Middle frontal gyrus (tissue), 1 donor: Measurements from ENCODE around the gene DYNLT2.

Source experiments
- DNase-seq: peaks from one replicate; pipeline ENCODE4 v3.0.0-alpha.2; 2015; ENCODE audit warnings: low spot score; ENCODE audit errors: extremely low spot score

The DYNLT2 gene

DNA sequence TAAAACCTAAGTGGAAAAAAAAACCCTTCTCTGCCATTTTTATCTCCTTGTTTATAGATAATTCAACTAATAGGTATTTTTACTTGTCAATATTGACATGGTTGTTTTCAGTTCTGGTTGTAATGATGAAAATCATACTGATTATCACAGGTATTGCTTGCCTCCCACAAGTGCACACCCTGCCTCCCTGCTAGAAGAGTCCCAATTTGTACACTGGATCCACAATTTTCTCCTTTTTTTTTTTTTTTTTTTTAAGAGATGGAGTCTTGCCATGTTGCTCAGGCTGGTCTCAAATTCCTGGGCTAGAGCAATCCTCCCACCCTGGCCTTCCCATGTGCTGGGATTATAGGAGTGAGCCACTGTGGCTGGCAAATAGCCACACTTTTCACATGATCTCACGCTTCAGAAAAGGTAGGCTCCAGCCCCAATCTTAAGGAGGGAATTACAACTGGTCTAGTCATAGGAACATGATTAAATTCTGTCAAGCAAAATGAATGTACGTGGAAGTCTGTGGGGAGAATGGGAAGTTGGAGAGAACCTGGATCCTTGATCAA, 12.3 kb downstream of the DYNLT2 start:
- no peak for DNase-seq

DNA sequence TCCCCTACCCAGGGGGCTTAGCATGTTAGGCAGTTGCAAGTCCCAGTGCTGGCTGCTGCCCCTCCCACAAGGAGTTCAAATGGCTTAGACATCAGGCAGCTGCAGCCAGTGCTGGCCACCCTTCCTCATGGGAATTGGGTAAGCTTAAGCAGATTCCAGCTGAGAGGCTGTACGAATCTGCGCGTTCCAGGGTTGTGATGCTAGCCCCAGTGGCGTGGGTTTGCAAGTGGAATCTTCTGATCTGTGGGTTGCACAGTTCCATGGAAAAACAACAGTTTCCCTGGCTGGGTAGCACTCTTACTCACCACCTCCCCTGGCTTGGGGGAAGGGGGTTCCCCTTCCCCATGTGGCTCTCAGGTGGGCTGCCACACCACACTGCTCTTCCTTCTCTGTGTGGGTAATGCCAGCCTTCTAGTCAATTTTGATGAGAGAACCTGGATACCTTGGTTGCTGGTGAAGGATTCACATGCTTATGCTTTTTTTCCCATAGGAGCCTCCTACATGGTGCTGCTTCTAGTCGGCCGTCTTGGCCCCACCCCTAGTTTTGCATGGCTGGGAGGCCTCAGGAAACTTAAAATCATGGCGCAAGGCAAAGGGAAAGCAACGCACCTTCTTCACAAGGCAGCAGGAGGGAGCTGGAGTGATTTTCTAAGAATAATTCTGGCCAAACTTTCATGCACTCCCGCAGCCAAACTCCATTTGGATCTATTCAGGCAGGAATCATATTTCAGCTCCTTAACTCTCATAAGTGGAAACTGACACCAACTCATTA, 13.0 kb downstream of the DYNLT2 start:
- no peak for DNase-seq

DNA sequence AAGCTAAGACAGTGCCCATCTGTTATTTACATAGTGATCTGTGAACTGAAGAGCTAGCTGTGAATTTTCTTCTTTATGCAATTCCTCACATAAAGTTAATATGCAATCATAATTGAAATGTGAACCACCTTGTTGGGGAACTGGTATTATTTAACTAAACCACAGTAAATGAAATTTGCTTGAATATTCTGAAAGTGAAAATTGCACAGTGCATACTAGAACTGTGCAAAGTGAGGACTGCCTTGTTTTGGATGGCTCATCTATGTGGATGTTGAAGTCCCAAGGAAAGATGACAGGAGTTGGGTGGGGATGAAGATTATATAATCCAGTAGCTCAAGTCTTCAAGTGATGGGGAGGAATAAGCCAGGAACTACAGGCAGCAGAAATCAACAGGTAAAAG, 21.4 kb downstream of the DYNLT2 start:
- no peak for DNase-seq

DNA sequence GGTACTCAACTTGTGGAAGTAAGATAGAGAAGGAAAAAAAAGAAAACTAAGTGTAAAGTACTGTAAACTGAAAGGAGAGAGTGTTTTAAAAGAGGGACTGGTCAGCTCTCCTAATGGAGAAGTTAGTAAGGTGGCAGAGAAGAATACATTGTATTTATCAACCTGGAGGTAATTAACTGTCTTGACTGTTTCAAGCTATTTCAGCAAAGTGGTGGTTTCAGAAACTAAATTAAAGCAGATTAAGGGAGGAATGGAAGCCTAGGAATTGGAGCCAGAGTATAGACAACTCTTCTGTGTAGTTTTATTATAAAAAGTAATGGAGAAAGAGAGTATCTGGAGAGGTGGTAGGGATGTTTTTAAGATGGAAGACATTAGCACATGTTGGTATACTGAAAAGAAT, 24.4 kb downstream of the DYNLT2 start:
- no peak for DNase-seq

DNA sequence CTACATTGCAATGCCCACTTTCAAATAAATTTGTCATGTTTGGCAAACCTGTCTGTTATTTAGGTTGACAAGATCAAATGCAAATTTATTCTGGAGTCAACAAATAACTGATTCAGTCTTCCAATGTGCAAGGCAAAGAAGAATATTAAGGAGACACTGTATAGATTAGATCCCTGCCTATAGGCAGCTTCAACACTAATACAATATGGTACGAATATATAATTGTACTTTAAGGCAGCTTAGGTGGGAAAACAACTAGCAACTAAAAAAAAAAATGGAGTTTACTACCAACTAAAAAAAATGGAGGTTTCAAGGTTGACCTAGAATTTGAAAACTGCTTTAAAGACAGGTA, 25.3 kb downstream of the DYNLT2 start:
- no peak for DNase-seq

DNA sequence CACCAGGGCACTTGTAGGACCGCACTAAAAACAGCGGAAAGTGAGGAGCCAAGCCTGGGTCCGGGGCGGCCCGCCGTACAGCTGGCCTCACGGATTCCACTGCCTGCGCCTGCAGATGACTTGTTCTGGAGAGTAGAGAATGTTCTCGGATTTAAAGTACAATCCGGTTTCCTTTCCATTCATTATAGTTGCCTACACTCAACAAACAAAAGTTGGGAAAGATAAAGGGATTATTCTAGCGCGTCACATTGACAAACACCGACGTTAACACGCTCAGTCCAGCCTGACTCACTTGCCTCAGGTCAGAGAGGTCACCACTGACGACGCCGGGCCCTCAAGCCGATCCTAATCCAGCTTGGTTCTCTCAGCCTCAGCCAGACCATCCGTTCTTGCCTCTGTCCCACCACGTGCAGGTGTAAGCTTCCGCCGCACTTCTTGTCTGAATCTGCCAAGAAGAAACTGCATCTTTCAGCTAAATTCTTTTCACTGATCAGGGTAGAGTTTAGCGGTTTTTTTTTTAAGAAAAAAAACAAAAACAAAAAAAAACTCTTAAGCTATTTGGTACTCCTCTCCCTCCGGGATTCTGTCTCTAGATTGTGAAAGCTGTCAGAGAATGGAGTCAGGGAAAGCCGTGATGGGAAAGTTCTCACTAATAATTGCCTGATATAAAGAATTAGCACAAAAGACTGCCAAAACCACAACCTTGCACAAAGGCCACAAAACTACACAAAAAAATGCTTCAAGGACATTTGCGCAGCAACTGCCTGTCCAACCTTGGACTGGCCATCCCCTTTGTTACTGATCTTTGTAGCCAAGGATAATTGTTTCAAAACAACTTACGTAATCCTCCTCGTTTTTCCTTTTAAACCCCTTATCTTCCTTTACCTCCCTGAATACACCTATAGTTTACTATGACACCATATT, 26.0 kb downstream of the DYNLT2 start:
- DNase-seq, result no peak

DNA sequence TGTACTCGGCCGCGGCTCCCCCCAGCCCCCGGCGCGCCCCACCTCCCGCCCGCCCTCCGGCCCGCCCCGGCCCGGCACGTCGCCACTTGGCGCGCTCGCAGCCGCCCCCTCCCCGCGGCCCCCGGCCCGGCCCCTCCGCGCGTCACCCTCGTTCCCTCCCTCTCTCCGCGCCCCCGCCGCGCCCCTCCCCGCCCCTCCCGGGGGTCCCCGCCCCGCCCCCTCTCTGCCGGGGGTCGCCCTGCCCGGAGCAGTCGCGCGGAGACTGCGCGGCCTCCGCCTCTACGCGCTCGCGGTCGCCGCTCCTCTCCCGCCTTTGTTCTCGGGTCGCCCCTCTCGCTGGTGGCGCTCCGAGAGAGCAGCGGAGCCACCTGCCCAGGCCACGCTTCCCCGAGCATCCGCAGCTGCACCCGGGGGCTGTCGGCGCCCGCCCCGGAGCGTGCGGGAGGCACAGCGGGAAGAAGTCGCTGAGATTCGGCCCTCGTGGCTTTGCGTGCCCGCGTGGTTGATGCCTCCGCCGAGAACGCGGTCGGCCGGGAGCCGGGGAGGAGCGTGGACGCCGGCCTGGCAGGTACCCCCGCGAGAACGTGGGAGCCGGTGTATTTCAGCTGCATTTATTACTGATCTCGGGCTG, 26.8 kb downstream of the DYNLT2 start, which contains the start of gene PHF10:
TSS of gene PHF10 (minus strand) at position 7 of the 631 bp plus-strand sequence. CDS start 569 bp downstream, outside the sequence.
- no peak for DNase-seq

DNA sequence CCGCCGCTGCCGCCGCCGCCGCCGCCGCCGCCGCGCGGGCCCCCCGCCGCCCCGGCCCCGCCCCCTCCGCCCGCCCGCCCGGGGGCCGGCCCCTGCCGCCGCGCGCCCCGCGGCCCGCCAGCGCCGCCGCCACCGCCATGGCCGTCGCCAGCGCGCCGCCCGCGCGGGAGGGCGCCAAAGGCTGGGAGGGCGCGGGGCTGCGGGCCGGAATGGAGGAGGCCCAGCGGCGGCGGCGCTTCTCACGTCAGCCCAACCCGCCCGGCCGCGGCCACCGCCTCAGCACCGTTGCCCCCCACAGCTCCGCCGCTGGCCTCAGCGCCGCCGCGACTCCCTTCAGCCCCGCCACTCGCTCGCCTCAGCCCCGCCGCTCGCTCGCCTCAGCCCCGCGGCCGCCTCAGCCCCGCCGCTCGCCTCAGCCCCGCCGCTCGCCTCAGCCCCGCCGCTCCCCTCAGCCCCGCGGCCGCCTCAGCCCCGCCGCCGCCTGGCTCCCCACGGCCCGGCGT, 27.3 kb downstream of the DYNLT2 start:
- DNase-seq, result no peak

DNA sequence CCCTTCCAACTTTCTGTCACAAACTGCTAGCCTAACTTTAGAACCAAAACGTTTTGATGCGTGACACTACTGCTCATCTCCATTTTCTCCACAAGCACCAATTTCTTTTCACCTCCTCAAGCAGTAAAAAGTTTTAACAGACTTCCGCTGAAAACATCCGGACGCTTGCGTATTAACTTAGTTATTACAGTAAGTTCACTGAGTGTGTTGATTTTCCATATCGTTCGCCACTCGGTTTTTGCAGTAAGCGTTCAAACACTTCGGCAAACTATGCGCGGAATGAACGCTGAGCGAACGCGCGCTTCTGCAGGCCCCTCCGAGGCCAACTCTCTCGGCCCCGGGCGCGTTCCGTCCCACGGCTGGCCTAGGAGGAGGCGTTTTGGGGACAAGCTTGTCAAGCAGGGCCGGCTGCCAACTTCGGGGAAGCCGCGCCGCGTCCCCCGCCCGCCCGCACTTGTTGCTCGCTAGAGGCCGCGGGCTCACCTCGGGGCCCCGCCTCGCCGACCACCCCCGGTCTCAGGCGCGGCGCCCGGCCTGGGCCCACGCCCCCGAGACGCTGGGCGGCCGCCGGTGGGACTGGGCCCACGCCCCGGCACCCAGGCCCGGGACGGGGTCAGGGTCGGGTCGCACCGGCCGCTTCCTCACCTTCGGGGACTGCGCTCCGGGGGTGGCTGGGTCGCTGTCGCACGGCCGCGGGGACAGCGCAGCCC, 28.0 kb downstream of the DYNLT2 start:
- DNase-seq, result peak; percentile 37

DNA sequence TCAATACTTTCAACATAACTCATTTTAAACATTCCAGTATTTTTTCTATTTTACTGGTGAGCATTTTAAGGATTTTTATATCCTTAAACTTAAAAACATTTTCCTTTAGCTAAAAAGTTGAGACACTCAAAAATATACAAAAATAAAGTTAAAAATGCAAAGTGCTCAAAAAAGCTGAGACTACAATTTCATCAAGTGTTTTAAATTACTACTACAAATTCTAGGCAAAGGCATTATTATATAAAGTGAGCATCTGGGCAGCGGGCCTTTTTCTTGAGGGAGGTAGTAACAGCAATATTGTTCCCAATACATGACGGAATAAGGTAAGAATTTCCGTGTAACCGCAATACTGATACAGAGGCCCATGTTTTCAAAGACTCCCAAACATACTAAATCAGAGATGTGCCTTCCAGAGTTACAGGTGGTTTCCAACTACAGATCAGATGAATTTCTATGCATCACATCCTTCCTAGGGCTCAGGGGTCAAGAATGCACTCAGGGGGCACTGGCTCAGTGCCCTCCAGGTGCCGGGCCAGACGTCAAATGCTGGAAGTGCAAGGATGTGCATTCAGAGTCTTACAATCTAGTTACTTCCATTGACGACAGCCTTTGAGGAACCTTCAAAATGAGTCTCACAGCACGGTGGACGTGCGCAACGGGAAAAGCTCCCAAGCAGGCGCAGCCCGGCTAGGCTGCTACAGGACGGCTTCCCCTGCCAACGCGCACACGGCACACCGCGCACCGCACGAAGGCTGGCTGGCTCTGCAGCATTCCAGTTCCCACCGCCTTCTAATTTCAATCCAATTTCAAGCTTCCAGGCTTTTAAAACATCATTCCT, 28.8 kb downstream of the DYNLT2 start:
- no peak for DNase-seq

DNA sequence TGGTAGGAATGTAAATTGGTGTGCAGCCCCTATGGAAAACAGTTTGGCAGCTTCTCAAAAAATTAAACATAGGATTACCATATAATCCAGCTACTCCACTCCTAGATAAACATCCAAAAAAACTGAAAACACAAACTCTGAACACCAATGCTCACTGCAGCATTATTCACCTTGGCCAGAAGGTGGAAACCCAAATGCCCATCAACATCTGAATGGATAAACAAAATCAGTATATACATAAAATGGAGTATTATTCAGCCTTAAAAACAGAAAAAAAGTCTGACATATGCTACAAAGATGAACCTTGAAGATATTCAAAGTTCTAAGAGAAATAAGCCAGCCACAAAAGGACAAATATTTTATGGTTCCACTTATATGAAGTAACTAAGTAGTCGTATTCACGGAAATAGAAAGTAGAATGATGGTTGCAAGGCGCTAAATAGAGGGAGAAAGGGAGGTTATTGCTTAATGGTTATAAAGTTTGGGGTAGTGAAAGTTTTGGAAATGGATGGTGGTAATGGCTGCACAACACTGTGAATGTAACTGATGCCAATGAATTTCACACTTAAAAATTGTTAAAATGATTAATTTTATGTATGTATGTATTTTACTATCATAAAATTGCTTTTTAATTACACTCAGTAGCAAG, 31.0 kb downstream of the DYNLT2 start:
- no peak for DNase-seq

DNA sequence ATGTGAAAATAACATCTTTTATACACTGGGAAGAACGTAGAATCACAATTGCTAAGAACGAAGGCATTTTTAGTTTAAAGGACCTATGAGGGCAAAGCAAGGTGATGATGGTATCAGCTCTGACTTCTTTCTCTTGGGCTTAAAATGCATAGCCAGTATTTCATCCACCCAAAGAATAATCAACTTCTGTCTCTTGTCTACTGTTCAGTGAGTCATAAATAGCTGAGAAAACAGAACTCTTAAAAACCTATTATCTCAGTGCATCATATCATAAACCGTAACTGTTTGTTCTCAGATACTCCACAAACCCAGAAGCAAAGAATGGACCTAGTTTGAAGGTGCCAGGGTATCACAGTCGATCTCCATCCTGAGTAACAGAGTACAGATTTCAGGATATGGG, 32.3 kb downstream of the DYNLT2 start:
- DNase-seq, result no peak

DNA sequence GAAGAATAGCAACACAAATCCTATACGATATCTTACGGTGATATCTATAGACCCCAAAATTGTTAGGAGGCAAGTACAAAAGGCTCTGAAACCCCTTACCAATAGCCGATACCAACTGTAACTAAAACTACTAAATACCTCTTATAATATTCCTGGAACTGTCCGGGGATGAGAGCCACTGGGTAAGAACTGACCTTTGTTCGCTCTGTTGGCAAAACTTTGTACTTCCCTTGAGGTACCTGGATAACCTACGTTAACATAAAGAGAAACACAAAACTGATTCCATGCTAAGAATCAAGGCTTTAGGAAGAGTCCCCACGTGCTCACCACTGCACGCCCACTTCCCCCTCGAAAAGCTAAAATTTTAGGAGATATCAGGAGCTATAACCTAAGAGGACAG, 36.8 kb downstream of the DYNLT2 start:
- DNase-seq, result no peak

DNA sequence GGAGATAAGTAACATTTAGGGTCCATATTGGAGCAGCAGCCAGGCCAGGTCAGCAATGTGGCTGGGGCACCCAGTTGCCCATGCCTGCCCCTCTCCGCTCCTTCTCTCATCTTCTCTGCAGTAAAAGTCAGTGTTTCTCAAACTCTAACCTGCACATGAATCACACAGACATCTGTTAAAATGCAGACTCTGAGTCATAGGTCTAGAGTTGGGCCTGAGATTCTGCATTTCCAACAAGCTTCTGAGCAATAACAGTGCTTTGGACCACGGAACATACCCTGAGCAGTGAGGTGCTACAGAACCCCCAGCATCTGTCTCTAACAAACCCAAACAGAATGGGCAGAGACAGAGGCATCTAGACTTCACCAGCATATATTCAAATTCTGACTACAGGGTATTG, 37.2 kb downstream of the DYNLT2 start:
- no peak for DNase-seq

DNA sequence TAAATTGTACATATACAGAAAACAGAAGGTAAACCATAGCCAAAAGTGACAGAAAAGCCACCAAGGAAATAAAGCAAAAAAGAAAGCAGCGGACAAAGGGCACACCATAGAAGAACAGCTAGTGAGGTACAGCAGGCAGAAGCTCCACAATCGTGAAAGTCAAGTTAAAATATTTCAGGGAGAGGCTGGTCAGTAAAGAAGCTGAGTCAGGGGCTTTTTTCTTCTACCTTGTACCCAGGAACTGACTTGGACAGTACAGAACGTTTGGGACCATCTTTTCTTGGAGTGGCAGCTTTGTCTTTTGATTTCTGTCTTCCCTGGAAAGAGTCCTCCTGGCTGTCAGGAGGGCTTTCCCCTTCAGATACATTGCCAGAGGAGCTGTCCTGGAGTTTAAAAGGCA, 41.4 kb downstream of the DYNLT2 start:
- no peak for DNase-seq

DNA sequence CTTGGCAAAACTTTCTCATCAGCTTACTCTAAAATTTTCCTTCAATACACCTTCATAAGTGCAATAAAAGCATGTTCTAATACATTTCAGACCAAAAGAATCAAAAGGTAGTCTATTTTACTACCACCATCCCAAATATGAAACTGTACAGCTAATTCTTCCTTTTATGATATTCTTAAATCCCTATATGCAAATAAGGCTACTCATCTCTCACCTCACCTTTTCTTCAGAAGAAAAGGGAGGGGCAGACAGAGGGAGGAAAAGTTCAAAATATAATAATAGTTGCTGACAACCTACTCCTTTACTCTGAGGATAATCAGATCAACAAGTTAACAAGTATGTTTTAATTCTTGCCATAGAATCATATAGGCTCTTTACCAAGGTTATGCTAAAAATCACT, 42.1 kb downstream of the DYNLT2 start:
- DNase-seq, result no peak

DNA sequence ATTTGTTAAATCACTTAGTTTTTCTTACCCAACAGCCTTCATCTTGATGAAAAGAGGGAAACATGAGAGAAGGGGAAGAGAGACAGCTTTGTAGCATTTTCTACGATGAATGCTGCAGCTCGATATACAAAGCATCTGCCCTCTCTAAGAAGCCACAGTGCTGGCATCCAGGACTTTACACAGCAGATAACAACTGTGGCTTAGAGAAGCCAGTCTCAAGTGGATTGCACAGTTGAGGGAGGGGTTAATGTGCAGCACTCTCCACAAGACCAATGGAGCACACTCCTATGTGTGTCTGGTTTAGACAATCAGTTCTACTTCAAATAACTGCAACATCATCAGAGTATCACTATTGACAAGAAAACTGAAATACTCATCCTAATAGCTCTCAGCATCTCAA, 43.6 kb downstream of the DYNLT2 start:
- DNase-seq, result no peak

DNA sequence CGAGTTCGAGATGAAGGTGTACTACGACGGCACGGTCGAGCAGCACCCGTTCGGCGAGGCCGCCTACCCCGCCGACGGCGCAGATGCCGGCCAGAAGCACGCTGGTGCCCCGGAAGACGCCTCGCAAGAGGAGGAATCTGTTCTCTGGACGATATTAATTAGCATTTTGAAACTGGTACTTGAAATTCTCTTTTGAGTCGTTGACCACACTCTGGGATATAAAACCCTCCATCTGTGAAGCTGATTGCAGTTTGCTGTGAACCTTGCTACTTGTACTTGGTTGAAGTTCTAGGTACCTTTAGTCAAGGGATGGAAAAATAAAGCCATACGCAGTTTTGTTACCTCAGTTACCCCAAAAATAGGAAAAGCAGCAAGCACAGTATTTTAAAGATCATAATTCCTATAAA, 48.5 kb downstream of the DYNLT2 start:
- DNase-seq, result no peak
